ENCODE measurements around the gene SPR.

The SPR gene

DNA sequence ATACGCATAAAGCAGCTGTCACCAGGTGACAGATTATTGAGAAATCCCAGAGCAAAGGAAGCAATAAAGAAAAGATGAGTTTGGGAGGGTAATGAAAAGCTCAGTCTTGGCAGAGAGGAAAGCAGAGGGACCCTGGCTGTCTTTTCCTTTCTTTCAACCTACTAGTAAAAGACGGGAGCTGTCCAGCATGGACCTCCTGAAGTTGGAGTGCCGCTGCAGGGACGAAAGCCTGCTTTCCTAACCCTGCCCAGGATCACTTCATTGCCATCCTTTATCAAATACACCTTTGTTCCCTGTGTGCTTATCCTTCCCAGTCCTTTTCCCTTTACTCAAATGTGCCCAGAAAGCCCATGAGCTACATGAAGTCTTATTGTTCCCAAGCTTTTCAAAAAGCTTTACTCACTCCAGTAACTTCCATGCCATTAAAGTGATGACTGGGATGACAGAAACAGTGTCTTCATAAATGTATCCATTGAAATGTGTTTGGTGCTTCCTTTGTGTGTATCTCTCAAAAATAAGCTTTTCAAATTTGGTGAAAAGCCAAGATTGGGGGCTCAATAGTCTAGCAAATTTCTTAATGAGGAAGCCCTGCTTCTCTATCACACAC lies 3.7 kb upstream of the SPR start:
- no peaks in the 10 kb centered on the region for H3K36me3 ChIP-seq
- intact Hi-C loops (cut with DNase I; ENCODE audit: low total_unique reads), result no loop called here
- no peak overlapping the region for H3K4me3 ChIP-seq
- H3K27me3 ChIP-seq, result peaks cover 0 to 14% of the 10 kb centered on the region in 2 donors
- H3K27ac ChIP-seq, result no peak overlapping the region
- TF ChIP-seq, protein P1, sequence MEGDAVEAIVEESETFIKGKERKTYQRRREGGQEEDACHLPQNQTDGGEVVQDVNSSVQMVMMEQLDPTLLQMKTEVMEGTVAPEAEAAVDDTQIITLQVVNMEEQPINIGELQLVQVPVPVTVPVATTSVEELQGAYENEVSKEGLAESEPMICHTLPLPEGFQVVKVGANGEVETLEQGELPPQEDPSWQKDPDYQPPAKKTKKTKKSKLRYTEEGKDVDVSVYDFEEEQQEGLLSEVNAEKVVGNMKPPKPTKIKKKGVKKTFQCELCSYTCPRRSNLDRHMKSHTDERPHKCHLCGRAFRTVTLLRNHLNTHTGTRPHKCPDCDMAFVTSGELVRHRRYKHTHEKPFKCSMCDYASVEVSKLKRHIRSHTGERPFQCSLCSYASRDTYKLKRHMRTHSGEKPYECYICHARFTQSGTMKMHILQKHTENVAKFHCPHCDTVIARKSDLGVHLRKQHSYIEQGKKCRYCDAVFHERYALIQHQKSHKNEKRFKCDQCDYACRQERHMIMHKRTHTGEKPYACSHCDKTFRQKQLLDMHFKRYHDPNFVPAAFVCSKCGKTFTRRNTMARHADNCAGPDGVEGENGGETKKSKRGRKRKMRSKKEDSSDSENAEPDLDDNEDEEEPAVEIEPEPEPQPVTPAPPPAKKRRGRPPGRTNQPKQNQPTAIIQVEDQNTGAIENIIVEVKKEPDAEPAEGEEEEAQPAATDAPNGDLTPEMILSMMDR (IDR thresholded peaks at IDR 0.05), result no peak
- DNase-seq, result no peak
- H3K4me1 ChIP-seq, result peaks cover 0 to 16% (median 8%) of the 10 kb centered on the region in 4 donors
- H3K9me3 ChIP-seq, result no peaks in the 10 kb centered on the region

DNA sequence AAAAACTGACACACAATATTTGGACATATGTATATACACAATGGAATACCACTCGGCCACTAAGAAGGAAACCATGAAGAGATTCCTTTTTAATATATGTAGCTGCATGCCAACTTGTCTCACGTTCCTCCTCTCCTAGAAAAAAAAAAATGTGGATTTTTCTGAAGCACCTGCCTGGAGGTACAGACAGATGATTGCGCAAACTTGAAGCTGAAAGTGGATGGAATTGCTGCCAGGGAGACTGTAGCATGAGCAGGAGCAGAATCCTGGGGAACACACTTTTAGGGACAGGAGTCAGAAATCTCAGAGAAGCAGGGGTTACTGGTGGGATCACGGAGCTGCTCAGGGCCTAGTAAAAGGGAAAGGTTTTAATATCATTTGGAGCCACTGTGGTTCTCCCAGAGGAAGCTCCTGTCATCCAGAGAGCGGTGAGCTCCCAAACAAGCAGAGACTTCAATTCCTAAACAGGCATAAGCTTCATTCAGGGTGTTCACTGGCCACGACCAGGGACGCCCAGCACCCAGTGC lies 640 bp upstream of the SPR start:
- TF ChIP-seq, protein P1 (IDR thresholded peaks at IDR 0.05), result no peak
- intact Hi-C loops (cut with DNase I; ENCODE audit: low total_unique reads), result no loop called here
- H3K27ac ChIP-seq, result peak overlapping the region; percentile 87 to 93
- H3K4me3 ChIP-seq, result peak overlapping the region; percentile 73 to 77
- H3K36me3 ChIP-seq, result peaks cover 0 to 10% (median 10%) of the 10 kb centered on the region in 3 donors
- H3K27me3 ChIP-seq, result no peaks in the 10 kb centered on the region
- H3K4me1 ChIP-seq, result peaks cover 0 to 30% (median 14%) of the 10 kb centered on the region in 4 donors
- H3K9me3 ChIP-seq, result no peaks in the 10 kb centered on the region
- no peak for DNase-seq

DNA sequence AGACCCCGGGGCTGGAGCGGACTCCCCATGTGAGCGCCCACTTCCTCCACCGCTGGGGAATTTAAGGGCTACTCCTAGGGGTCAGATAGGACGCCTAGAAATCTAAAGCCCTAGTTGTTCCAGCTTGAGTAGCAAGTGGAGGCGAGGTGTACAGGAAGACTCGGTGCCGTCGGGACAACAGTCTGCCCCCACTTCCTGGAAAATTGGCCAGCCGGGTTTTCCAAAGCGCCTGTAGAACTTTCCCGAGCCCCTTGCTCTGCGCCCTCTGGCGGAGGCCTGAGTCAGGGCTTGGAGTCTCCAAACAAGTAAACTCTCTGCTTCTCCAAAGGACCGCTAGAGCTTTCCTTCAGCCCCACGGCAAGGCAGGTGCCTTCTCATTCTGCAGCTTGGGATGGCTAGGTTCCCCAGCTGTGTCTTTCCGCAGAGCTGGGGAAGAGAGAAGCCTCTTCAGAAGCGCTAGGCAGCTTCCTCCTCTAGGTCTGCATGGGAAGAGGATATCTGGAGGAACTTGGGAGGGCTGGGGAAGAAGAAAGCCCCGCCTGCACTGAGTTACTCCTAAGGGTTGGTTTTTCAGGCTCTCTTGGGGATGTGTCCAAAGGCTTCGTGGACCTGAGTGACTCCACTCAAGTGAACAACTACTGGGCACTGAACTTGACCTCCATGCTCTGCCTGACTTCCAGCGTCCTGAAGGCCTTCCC lies 681 bp downstream of the SPR start:
- Histone ChIP-seq H3K27me3 (no peaks in the 10 kb centered on the region), H3K27ac (peak overlapping the region; percentile 87 to 93)
- peak; percentile 92 to 94 for DNase-seq

DNA sequence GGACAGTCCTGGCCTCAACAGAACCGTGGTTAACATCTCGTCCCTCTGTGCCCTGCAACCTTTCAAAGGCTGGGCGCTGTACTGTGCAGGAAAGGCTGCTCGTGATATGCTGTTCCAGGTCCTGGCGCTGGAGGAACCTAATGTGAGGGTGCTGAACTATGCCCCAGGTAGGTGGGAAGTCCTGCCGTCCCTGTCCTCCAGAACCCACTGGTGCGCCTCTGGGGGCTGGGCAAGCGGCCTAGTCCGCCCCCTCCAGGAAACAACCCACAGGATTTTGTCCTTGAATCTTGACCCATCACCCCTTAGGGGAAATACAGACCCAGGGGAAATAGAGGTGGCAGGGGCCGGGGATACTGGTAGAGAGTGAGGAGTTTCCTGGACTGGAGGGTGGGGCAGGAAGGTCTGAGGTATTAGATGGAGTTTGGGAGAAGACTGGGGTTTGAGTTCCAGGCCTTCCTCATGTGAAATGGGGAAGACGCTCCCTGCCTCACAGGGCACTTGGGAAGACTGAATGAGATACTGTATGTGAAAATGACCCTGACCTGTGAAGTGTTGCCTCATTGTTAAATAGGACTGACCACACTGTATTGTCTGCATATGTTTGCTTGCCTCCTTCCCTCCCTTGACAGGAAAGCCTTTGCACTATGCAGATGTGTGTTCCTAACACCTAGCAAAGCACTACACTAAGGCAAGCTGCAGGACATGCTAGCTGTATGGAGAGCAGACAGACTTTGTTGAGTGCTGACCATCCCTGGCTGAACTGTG lies 1.4 kb downstream of the SPR start:
- intact Hi-C loops (cut with DNase I; ENCODE audit: low total_unique reads), result no loop called here
- peak overlapping the region; percentile 73 to 77 for H3K4me3 ChIP-seq

More for the DNA sequence above, 681 bp downstream of the SPR start:
- Histone ChIP-seq H3K36me3 (peaks cover 0 to 20% (median 20%) of the 10 kb centered on the region in 3 donors), H3K4me3 (peak overlapping the region; percentile 73 to 77), H3K4me1 (peaks cover 0 to 30% (median 14%) of the 10 kb centered on the region in 4 donors), H3K9me3 (no peaks in the 10 kb centered on the region)
- TF ChIP-seq, protein P1 (IDR thresholded peaks at IDR 0.05), result peak; percentile 80 to 95
- intact Hi-C loops (cut with DNase I; ENCODE audit: low total_unique reads), result no loop called here

DNA sequence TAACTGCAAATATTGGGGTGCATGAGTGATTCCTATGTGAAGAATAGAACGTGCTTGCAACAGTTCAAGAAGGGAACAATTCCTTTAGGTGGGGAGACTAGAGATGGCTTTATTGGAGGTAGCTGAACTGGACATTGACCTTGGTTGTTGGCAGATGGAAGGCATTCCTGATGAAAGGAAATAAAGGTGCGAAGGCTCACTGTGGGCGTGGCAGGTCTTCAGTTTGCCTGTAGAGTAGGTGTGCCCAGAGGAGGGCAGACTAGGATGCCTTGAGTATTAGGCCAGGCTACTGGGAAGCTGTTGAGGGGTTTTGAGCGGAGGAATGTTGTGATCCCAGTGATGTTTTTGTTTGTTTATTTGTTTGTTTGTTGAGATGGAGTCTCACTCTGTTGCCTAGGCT lies 2.8 kb downstream of the SPR start:
- Histone ChIP-seq H3K4me1 (peaks cover 0 to 30% (median 14%) of the 10 kb centered on the region in 4 donors), H3K27ac (no peak overlapping the region), H3K27me3 (peaks cover 0 to 16% of the 10 kb centered on the region in 2 donors), H3K36me3 (peaks cover 0 to 20% (median 20%) of the 10 kb centered on the region in 3 donors), H3K9me3 (no peaks in the 10 kb centered on the region), H3K4me3 (no peak overlapping the region)
- TF ChIP-seq, protein P1 (IDR thresholded peaks at IDR 0.05), result no peak
- intact Hi-C loops (cut with DNase I; ENCODE audit: low total_unique reads), result no loop called here
- no peak for DNase-seq

More for the DNA sequence above, 1.4 kb downstream of the SPR start:
- Histone ChIP-seq H3K27me3 (peaks cover 0 to 3% of the 10 kb centered on the region in 2 donors), H3K9me3 (no peaks in the 10 kb centered on the region), H3K27ac (peak overlapping the region in 1 of 2 donors; percentile 93), H3K4me1 (peaks cover 0 to 30% (median 14%) of the 10 kb centered on the region in 4 donors), H3K36me3 (peaks cover 0 to 20% (median 20%) of the 10 kb centered on the region in 3 donors)
- DNase-seq, result no peak
- TF ChIP-seq, protein P1 (IDR thresholded peaks at IDR 0.05), result no peak
